ENCODE measurements around the gene NHS.

NHS gene

GRCh38 chrX:17628976-17629375 lies 254.0 kb downstream of the NHS start:
- no peak overlapping the region for H3K4me3 Mint-ChIP-seq
- no peak overlapping the region for H3K27ac Mint-ChIP-seq
- H3K9me3 Mint-ChIP-seq: no peaks in the 10 kb centered on the region
- peaks cover 5% of the 10 kb centered on the region for H3K4me1 Mint-ChIP-seq (ENCODE audit: low read depth)
- no peaks in the 10 kb centered on the region for H3K36me3 Mint-ChIP-seq (ENCODE audit: low read depth)
- peaks cover 3% of the 10 kb centered on the region for H3K27me3 Mint-ChIP-seq

- no peaks in the 10 kb centered on the region for H3K36me3 Mint-ChIP-seq (ENCODE audit: low read depth)
- no peak overlapping the region for H3K27ac Mint-ChIP-seq
- H3K4me3 Mint-ChIP-seq: no peak overlapping the region
- H3K4me1 Mint-ChIP-seq (ENCODE audit: low read depth): peaks cover 5% of the 10 kb centered on the region
- H3K27me3 Mint-ChIP-seq: peaks cover 2% of the 10 kb centered on the region
- H3K9me3 Mint-ChIP-seq: no peaks in the 10 kb centered on the region
Measured at GRCh38 chrX:17629519-17629918, 254.5 kb downstream of the NHS start.

- no peaks in the 10 kb centered on the region for H3K27me3 Mint-ChIP-seq
- no peaks in the 10 kb centered on the region for H3K9me3 Mint-ChIP-seq
- H3K27ac Mint-ChIP-seq: no peak overlapping the region
- peaks cover 5% of the 10 kb centered on the region for H3K4me1 Mint-ChIP-seq (ENCODE audit: low read depth)
- no peak overlapping the region for H3K4me3 Mint-ChIP-seq
- H3K36me3 Mint-ChIP-seq (ENCODE audit: low read depth): no peaks in the 10 kb centered on the region
Measured at GRCh38 chrX:17631647-17632046, 256.6 kb downstream of the NHS start.

- Mint-ChIP-seq H3K9me3 (no peaks in the 10 kb centered on the region), H3K4me3 (no peak overlapping the region), H3K27ac (no peak overlapping the region), H3K27me3 (no peaks in the 10 kb centered on the region), H3K4me1 (ENCODE audit: low read depth) (peaks cover 5% of the 10 kb centered on the region), H3K36me3 (ENCODE audit: low read depth) (no peaks in the 10 kb centered on the region)
Measured at GRCh38 chrX:17632942-17633341, 257.9 kb downstream of the NHS start.

GRCh38 chrX:17633546-17633945 lies 258.5 kb downstream of the NHS start:
- no peaks in the 10 kb centered on the region for H3K36me3 Mint-ChIP-seq (ENCODE audit: low read depth)
- no peaks in the 10 kb centered on the region for H3K27me3 Mint-ChIP-seq
- no peaks in the 10 kb centered on the region for H3K9me3 Mint-ChIP-seq
- H3K27ac Mint-ChIP-seq: no peak overlapping the region
- no peak overlapping the region for H3K4me3 Mint-ChIP-seq
- H3K4me1 Mint-ChIP-seq (ENCODE audit: low read depth): peaks cover 5% of the 10 kb centered on the region

GRCh38 chrX:17634542-17635207 lies 259.7 kb downstream of the NHS start:
- Mint-ChIP-seq H3K27me3 (no peaks in the 10 kb centered on the region), H3K4me3 (no peak overlapping the region), H3K9me3 (no peaks in the 10 kb centered on the region), H3K36me3 (ENCODE audit: low read depth) (no peaks in the 10 kb centered on the region), H3K27ac (no peak overlapping the region), H3K4me1 (ENCODE audit: low read depth) (peaks cover 5% of the 10 kb centered on the region)

- no peaks in the 10 kb centered on the region for H3K9me3 Mint-ChIP-seq
- H3K4me3 Mint-ChIP-seq: no peak overlapping the region
- H3K4me1 Mint-ChIP-seq (ENCODE audit: low read depth): peaks cover 5% of the 10 kb centered on the region
- no peaks in the 10 kb centered on the region for H3K36me3 Mint-ChIP-seq (ENCODE audit: low read depth)
- H3K27ac Mint-ChIP-seq: no peak overlapping the region
- no peaks in the 10 kb centered on the region for H3K27me3 Mint-ChIP-seq
Measured at GRCh38 chrX:17635231-17635630, 260.2 kb downstream of the NHS start.

GRCh38 chrX:17637235-17637634 lies 262.2 kb downstream of the NHS start:
- Mint-ChIP-seq H3K36me3 (ENCODE audit: low read depth) (no peaks in the 10 kb centered on the region), H3K9me3 (no peaks in the 10 kb centered on the region), H3K27me3 (no peaks in the 10 kb centered on the region), H3K4me1 (ENCODE audit: low read depth) (peaks cover 5% of the 10 kb centered on the region), H3K27ac (no peak overlapping the region), H3K4me3 (no peak overlapping the region)

GRCh38 chrX:17638731-17639130 lies 263.7 kb downstream of the NHS start:
- H3K36me3 Mint-ChIP-seq (ENCODE audit: low read depth): no peaks in the 10 kb centered on the region
- H3K27me3 Mint-ChIP-seq: no peaks in the 10 kb centered on the region
- no peak overlapping the region for H3K27ac Mint-ChIP-seq
- no peak overlapping the region for H3K4me3 Mint-ChIP-seq
- peaks cover 7% of the 10 kb centered on the region for H3K4me1 Mint-ChIP-seq (ENCODE audit: low read depth)
- H3K9me3 Mint-ChIP-seq: no peaks in the 10 kb centered on the region

- Mint-ChIP-seq H3K36me3 (ENCODE audit: low read depth) (no peaks in the 10 kb centered on the region), H3K4me1 (ENCODE audit: low read depth) (peaks cover 7% of the 10 kb centered on the region), H3K27ac (no peak overlapping the region), H3K9me3 (no peaks in the 10 kb centered on the region), H3K27me3 (no peaks in the 10 kb centered on the region), H3K4me3 (no peak overlapping the region)
Measured at GRCh38 chrX:17642891-17643290, 267.9 kb downstream of the NHS start.

GRCh38 chrX:17643528-17643927 lies 268.5 kb downstream of the NHS start:
- Mint-ChIP-seq H3K36me3 (ENCODE audit: low read depth) (no peaks in the 10 kb centered on the region), H3K4me1 (ENCODE audit: low read depth) (peaks cover 7% of the 10 kb centered on the region), H3K27ac (no peak overlapping the region), H3K9me3 (no peaks in the 10 kb centered on the region), H3K4me3 (no peak overlapping the region), H3K27me3 (no peaks in the 10 kb centered on the region)

- Mint-ChIP-seq H3K4me1 (ENCODE audit: low read depth) (peaks cover 7% of the 10 kb centered on the region), H3K4me3 (no peak overlapping the region), H3K36me3 (ENCODE audit: low read depth) (no peaks in the 10 kb centered on the region), H3K27ac (no peak overlapping the region), H3K27me3 (no peaks in the 10 kb centered on the region), H3K9me3 (no peaks in the 10 kb centered on the region)
Measured at GRCh38 chrX:17644001-17644400, 269.0 kb downstream of the NHS start.

- H3K4me1 Mint-ChIP-seq (ENCODE audit: low read depth): peaks cover 31% of the 10 kb centered on the region
- no peak overlapping the region for H3K4me3 Mint-ChIP-seq
- H3K27ac Mint-ChIP-seq: peak overlapping the region; percentile 77
- H3K27me3 Mint-ChIP-seq: peaks cover 5% of the 10 kb centered on the region
- H3K36me3 Mint-ChIP-seq (ENCODE audit: low read depth): no peaks in the 10 kb centered on the region
- no peaks in the 10 kb centered on the region for H3K9me3 Mint-ChIP-seq
Measured at GRCh38 chrX:17654116-17654515, 279.1 kb downstream of the NHS start.

- Mint-ChIP-seq H3K27ac (peak overlapping the region; percentile 83), H3K4me3 (peak overlapping the region; percentile 85), H3K27me3 (peaks cover 5% of the 10 kb centered on the region), H3K4me1 (ENCODE audit: low read depth) (peaks cover 31% of the 10 kb centered on the region), H3K9me3 (no peaks in the 10 kb centered on the region), H3K36me3 (ENCODE audit: low read depth) (no peaks in the 10 kb centered on the region)
Measured at GRCh38 chrX:17655211-17656034, 280.4 kb downstream of the NHS start.

- Mint-ChIP-seq H3K4me1 (ENCODE audit: low read depth) (peaks cover 31% of the 10 kb centered on the region), H3K36me3 (ENCODE audit: low read depth) (no peaks in the 10 kb centered on the region), H3K27ac (no peak overlapping the region), H3K9me3 (no peaks in the 10 kb centered on the region), H3K27me3 (peaks cover 5% of the 10 kb centered on the region), H3K4me3 (peak overlapping the region; percentile 85)
Measured at GRCh38 chrX:17656035-17656418, 281.0 kb downstream of the NHS start.

Data from stimulated activated naive CD8-positive, alpha-beta T cell treated with anti-CD3 and anti-CD28 coated beads, Interleukin-15, Interleukin-2, amounts not matched to agents 100 ng/mL and 50 ng/mL, for 24 hours (primary cell).